Stimulated activated CD4-positive, alpha-beta T cell treated with anti-CD3 and anti-CD28 coated beads, TNF-alpha, amount 100 ng/mL, for 1 hour (primary cell): Measurements from ENCODE around the gene RAP2B.
"Not testable (repeated sequence)": the region's sequence is repeated elsewhere in the genome, so short reads cannot be mapped to it uniquely, and the experiment has no call there.

ENCODE experiments used
- DNase-seq, 3 donors: peaks; one replicate each; pipeline ENCODE4 v3.0.0-alpha.2; 2020; ENCODE audit warnings: low read depth in 3 of 3, low spot score in 1 of 3

Gene RAP2B

DNA sequence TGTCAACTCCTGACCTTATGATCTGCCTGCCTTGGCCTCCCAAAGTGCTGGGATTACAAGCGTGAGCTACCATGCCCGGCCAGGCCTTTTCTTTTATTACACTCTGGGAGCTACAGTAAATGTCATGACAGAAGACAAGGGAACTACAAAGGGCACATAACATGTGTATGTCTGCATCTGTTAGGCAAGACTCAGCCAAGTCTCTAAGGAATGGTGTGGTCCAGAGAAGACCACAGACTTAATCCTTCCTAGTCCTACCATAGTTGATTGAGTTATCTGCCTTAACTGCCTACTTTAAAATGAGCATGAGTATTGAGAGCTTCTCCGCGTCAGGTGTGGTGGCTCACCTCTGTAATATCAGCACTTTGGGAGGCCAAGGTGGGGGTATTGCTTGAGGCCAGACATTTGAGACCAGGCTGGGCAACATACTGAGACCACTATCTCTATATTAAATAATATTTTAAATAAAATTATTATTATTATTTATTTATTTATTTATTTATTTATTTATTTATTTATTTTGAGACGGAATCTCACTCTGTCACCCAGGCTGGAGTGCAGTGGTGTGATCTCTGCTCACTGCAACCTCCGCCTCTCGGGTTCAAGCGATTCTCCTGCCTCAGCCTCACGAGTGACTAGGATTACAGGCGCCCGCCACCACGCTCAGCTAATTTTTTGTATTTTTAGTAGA, 31.9 kb downstream of the RAP2B start:
- DNase-seq: not testable (repeated sequence)

DNA sequence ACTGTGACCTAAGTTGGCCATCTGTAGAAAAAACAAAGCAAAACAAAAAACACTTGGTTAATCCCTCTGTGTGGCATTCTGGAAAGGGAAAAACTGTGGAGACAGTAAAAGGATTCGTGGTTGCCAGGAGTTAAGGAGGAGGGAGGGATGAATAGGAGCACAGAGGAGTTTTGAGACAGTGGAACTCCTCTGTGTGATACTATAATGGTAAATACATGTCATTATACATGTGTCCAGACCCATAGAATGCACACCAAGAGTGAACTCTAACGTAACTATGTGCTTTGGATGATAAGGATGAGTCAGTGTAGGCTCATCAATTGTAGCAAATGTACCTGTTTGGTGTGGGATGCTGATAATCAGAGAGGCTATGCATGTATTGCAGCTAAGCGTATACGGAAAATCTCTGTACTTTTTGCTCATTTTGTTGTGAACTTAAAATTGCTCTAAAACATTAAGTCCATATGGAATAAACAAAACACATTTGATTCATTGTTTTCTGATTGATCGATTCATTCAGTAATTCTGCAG, 33.4 kb downstream of the RAP2B start:
- no peak for DNase-seq

DNA sequence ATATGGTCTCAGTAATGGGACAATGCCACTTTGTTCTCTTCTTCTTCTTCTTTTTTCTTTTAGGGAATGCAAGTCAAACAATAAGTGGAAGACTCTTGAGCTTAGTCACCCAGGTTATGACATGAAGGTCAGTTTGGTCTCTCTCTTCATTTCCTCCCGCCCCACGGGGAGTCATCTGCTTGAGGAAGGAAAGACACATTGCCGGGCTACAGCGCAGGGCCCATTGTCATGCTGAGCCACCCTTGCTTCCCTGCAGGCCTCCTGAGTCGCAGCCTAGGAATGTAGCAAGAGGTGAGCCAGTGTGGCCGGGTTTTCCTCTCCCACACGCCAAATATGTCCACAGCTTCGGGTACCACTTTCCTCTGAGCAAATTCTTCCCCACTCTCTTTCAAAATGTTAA, 47.6 kb downstream of the RAP2B start:
- no peak for DNase-seq

DNA sequence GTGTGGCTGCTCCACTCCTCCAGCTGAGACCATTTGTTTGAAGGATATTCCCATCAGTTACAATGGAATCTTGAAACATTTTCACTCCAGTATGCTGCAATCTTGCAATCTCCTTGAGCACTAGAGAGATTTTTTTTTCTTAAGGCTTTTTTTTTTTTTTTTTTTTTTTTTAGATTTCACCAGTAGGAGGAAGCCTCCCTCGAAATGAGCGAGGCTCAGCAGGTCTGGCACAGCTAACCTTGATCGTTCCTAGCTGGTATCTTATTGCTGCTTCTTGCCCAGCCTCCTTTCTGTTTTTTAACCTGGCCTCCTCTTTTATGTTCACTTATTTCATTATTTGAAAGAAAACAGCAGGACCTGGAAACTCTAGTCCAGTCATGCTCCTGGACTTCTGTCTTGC, 48.1 kb downstream of the RAP2B start:
- no peak for DNase-seq

DNA sequence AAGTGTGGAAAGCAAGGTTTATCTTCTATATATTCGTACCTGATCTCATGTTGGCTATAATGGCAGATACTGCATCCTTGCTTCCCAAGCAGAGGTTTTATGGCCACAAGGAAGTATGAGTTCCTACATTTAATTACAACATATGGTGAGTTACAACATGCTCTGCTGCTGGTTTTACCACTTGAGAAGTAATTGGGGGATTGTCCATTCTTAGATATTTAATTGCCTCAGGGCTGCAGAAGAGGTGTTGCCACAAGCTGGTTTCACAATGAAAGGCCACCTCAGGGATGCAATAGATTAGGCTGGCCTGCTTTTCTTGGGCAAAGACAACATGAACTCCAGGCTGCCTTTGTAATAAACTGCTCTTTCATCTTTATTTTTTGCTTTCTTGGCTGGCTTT, 48.6 kb downstream of the RAP2B start:
- DNase-seq: no peak

DNA sequence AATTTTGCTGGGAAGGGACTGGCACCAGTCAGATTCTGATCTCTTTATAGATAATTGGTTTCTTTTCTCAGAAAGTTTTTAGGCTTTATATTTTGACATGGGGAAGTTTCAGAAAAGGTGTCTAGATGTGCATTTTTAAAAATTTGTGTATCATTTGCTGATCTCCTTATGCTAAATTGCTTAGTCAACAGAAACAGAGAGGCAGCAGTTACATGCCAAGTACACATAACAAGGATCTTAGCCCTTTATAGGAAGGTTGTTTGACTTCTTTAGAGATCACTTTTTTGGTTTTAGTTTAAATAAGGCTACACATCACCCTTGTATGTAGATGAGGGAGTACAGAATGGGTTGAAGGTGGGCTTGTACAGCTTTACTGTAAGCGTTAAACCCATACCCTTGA, 53.5 kb downstream of the RAP2B start:
- DNase-seq: no peak

DNA sequence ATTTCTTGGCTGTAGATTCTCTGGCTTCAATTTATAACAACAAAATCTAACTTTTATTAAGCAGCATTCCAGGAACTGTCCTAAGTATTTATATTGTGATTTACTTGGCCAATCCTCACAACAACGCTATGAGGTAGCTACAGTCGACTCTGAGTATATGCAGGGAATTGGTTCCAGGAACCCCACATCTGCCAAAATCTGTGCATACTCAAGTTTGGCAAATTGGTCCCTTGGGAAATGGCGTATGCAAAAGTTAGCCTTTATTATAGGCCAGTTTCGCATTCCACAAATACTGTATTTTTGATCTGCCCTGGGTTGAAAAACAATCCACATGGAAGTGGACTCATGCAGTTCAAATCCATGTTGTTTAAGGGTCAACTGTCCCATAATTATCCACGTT, 53.9 kb downstream of the RAP2B start:
- DNase-seq: no peak

DNA sequence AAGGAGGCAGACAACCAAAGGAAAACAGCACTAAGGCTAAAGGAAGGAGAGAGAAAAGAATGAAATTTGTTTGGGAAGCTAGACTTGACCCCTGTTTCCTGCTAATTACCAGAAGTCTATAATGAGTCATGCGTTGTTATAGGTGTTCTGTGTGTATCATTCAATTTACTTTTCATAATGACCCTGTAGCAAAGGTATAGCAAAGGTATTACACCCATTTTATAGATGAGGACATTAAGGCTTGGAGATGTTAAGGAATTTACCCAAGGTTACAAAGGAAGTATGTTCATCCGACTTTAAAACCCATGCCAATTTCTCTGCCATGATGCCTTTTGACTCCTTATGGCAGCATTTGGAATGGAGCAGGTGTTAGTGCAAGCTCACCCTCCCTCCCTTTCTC, 54.9 kb downstream of the RAP2B start:
- no peak for DNase-seq

DNA sequence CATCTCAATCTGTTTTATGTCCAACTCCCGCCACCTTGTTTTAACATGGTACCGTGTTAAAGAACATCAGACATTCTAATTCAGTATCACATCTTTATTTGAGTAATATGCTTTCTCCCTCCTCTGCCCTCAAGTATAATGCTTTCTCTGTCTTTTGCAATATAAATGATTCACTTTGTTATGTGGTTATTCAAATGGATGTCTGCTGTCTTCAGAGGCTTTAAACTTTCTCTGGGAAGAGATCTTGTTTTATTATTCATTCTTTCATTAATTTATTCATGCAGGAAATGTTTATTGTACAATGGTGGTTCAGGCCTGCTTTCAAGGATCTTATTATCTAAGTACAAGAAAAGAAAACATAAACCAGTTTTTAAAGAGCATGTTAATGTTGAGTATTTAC, 57.1 kb downstream of the RAP2B start:
- no peak for DNase-seq
